DMS79 (cell line): ENCODE results near the gene SCCPDH.

Experiments
- DNase-seq: peaks from one replicate; lab custom pipeline; 2025; lab: John Stamatoyannopoulos, UW

The SCCPDH gene

GRCh38 chr1:246785494-246786111, 61.4 kb downstream of the SCCPDH start:
- no peak for DNase-seq

GRCh38 chr1:246786606-246787238, 62.5 kb downstream of the SCCPDH start:
- peak; percentile 96 for DNase-seq

- no peak for DNase-seq
Observed at GRCh38 chr1:246787781-246788513, 63.7 kb downstream of the SCCPDH start.

- DNase-seq: no peak
Observed at GRCh38 chr1:246788895-246789338, 64.7 kb downstream of the SCCPDH start.

GRCh38 chr1:246789454-246790339, 65.5 kb downstream of the SCCPDH start:
- DNase-seq: no peak

GRCh38 chr1:246790364-246790763, 66.2 kb downstream of the SCCPDH start:
- no peak for DNase-seq

- no peak for DNase-seq
Observed at GRCh38 chr1:246790833-246791232, 66.6 kb downstream of the SCCPDH start.

GRCh38 chr1:246791303-246791918, 67.2 kb downstream of the SCCPDH start:
- no peak for DNase-seq

- DNase-seq: no peak
Observed at GRCh38 chr1:246792603-246793002, 68.4 kb downstream of the SCCPDH start.

GRCh38 chr1:246793356-246793896, 69.2 kb downstream of the SCCPDH start:
- no peak for DNase-seq

- peak; percentile 60 for DNase-seq
Observed at GRCh38 chr1:246794048-246794827, 70.0 kb downstream of the SCCPDH start.

- DNase-seq: peak; percentile 89
Observed at GRCh38 chr1:246794828-246795671, 70.8 kb downstream of the SCCPDH start.

GRCh38 chr1:246795906-246796694, 71.9 kb downstream of the SCCPDH start:
- DNase-seq: peak; percentile 52

- no peak for DNase-seq
Observed at GRCh38 chr1:246797157-246797556, 72.9 kb downstream of the SCCPDH start.

GRCh38 chr1:246797597-246797996, 73.4 kb downstream of the SCCPDH start:
- no peak for DNase-seq

GRCh38 chr1:246798107-246798506, 73.9 kb downstream of the SCCPDH start:
- no peak for DNase-seq

- DNase-seq: no peak
Observed at GRCh38 chr1:246798606-246799496, 74.6 kb downstream of the SCCPDH start.

GRCh38 chr1:246800356-246800755, 76.1 kb downstream of the SCCPDH start:
- no peak for DNase-seq
